GM19455 (cell line): Measurements from ENCODE around the gene THSD4.

Experiments used
- ATAC-seq: cut with Tn5 transposase; IDR thresholded peaks from one replicate; pipeline ENCODE4 v1.9.1; 2021; ENCODE audit not compliant: unreplicated experiment

Gene THSD4

DNA sequence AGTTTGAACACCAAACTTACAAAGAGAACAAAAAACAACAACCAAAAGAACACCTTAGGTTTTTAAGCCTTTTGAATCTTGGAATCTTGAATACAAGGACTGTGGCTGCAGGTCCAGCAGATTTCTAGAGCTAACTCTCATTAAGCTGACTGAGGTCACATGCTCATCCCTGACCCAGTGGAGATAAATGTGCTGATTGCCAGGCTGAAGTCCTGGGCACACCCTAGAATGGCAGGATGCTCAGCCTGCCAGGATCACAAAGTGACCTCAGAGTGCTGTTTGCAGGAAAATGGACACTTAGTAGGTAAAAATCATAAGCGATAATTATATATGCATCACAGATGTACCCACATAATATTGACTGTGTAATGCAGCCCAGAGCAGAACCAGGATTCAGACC lies 449.7 kb downstream of the THSD4 start:
- no peak for ATAC-seq

DNA sequence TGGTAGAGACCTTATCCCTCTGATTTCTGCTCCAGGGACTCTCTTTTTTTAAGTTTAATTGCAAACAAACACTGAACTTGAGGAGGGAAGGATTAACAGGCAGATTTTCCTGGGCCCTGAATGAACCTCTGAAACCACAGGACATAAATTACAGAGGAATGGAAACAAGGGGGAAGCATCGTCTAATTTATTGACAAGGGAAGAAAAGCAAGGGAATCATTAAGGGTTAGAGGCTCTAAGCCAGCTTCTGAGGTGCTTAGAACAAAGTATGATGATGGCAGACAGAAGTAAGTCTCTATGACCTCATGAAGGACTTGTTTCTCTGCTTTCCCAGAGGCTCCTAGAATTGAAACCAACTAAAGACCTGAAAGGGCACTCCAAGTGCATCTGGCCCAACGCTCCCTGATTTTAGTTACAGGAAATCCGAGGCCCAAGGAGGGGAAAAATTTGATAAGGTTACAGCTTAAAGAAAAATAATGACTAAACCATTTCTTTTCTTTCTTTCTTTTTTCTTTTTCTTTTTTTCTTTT lies 450.4 kb downstream of the THSD4 start:
- no peak for ATAC-seq

DNA sequence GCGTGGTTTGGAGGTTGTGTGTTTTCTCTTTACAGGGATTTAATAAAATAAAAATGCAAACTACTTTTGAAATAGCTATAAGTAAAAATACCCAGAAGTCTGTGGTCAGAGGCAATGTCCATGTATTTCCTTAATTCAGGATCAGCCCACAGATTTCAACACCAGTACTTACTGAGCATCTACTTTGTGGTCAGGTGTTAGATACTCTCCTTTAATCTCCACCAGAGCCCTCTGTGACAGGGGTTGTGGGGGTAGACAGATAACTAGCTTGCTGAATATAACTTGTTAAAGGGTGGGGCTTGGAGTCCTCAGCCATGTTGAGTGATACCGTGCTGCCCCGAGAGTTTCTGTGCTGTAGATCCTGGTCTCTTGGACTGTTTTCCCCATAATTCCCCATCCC lies 451.0 kb downstream of the THSD4 start:
- ATAC-seq = no peak

GRCh38 chr15:71567173-71567572 lies 451.9 kb downstream of the THSD4 start:
- no peak for ATAC-seq

DNA sequence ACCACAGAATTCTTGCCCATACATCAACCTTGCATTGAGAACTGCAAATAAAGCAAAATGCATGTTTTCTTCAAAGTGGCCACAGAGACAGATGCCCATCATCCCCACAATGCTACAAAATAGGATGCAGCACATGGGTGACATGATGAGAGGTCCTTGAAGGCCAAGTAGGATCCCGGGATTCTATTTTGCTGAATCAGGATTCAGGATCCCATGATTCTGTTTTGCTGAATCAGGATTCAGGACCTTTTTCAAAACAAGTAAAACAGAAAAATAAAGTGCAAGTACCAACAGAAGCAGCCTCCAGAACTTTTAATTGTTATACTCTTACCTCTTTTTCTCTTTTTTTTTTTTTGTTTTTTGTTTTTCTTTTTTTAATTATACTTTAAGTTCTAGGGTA lies 453.0 kb downstream of the THSD4 start:
- no peak for ATAC-seq

- ATAC-seq = no peak
Observed at GRCh38 chr15:71570736-71571135, 455.5 kb downstream of the THSD4 start.

- no peak for ATAC-seq
Observed at GRCh38 chr15:71571641-71572040, 456.4 kb downstream of the THSD4 start.

DNA sequence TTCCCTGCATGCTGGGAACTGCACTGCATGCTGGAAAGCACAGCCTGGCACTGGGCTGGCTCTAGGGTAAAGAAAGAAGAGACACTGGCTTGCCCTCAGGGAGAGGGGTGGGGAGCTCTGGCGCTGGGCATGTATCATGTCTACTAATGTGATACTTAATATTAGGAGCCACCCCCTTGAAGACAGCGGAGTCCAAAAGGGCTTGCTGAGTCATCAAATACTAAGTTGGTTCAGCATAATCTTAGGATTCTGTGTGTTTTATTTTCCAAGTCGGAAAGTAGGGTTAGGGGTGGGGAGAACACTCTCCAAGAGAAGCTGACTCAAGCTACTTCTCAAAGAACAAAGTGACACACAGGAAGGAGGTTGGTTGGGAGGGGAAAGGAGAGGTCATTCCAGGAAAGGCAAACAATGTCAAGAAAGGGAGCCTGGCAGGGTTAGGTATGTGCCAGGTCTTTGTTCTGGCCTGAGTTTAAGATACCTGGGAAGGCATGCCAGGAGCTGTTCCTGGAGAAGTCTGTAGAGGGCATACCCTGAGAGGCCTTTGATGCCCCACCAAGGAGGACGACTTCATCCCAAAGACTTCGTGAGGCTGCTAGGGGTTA lies 457.3 kb downstream of the THSD4 start:
- ATAC-seq = no peak

GRCh38 chr15:71573599-71573998 lies 458.3 kb downstream of the THSD4 start:
- no peak for ATAC-seq

DNA sequence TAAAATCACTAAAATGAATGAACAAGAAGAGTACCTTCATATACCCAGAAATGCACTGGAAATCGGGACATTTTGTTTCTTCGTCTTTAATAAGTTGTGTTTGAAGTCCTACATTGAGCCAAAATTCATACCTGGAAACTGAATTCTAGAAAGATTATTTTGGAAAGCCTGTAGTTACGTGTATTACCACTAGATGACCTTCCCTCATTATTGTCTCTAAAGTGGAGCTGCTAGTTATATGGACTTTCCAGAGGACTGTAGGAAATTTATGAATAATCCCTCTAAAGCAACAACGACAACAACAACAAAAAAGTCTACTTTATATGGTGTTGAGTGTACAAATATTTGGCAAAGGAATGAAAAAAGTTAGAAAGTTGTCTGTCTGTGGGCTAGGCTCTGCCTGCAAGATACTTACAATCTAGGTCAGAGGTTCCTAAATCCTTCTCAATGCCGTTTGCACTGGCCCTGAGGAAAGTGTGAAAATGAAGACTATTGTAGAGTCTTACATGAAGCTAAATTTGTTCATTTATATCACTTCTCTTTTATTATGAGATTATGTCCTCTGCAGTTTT lies 460.3 kb downstream of the THSD4 start:
- ATAC-seq = no peak

- no peak for ATAC-seq
Observed at GRCh38 chr15:71577071-71577470, 461.8 kb downstream of the THSD4 start.

- no peak for ATAC-seq
Observed at GRCh38 chr15:71581398-71581930, 466.2 kb downstream of the THSD4 start.

DNA sequence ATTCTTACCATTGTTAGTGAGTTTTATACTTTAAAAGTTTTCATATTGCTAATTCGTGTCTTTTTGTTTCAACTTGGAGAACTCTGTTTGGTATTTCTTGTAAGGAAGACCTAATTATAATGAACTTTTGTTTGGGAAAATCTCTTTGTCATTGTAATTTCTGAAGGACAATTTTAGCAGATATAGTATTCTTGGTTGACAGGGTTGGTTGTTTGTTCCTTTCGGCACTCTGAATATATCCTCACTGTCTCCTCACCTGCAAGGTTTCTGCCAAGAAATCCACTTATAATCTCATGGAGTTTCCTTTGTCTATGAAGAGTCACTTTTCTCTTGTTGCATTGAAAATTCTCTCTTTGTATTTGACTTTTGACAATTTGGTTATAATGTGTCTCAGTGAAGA lies 469.9 kb downstream of the THSD4 start:
- ATAC-seq = no peak

GRCh38 chr15:71586463-71586862 lies 471.2 kb downstream of the THSD4 start:
- no peak for ATAC-seq

DNA sequence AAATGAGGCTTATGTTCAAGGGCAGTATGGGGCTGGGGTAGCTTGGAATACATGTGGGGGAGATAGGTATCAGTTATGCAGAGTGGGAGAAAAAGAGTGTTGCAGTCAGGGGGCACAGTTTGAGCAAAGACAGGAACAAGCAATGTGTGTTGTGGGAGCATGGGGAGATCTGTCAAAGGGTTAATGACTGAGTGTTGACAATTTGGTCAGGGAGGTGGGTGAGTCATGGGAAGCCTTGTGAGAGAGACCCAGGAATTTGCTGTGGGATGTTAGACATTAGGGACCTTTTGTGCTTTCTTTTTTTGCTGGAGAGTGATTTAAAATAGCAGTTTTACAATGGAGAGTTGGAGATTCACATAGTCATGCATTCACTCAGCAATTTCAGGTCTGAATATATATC lies 473.5 kb downstream of the THSD4 start:
- no peak for ATAC-seq

GRCh38 chr15:71591057-71591456 lies 475.8 kb downstream of the THSD4 start:
- no peak for ATAC-seq

DNA sequence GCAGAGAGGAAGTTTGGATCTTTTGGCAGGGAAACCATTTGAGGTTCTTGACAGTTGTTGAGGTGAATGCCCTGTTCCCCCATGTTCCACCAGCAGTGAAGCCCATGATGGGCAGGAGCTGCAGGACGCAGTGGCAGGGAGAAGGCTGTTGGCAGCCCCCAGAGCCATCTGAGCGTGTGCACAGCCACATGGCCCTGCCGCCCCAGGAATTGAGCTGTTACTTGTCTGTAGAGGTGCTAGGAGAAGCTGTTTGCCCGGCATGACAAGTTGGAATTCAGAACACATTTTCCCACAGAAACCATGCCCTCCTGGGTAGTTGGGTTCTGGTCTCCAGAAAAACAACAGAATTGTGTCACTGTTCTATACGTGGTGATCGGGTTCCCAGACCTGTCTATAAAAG lies 476.9 kb downstream of the THSD4 start:
- no peak for ATAC-seq

GRCh38 chr15:71595846-71596553 lies 480.7 kb downstream of the THSD4 start:
- no peak for ATAC-seq

DNA sequence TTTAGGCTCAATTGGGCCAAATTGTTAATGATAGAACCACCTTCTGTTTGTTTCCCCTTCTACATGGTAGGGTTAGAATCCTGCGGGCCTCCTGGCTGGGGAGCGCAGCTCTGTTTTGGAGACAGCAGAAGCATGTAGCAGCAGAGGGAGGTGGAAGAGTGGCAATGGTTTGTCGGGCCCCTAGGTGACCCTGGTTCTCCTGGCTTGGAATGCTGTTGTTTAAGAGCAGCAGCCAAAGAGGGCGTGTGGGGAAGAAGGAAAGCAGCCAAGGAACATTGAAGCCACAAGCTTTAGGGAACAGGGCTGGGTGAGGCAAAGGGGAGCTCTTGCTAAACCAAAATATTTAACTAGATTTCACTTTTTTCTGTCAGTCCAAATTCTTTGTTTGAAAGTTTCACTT lies 481.4 kb downstream of the THSD4 start:
- ATAC-seq = no peak

- ATAC-seq = no peak
Observed at GRCh38 chr15:71597126-71597525, 481.9 kb downstream of the THSD4 start.

GRCh38 chr15:71597637-71598036 lies 482.4 kb downstream of the THSD4 start:
- ATAC-seq = no peak

DNA sequence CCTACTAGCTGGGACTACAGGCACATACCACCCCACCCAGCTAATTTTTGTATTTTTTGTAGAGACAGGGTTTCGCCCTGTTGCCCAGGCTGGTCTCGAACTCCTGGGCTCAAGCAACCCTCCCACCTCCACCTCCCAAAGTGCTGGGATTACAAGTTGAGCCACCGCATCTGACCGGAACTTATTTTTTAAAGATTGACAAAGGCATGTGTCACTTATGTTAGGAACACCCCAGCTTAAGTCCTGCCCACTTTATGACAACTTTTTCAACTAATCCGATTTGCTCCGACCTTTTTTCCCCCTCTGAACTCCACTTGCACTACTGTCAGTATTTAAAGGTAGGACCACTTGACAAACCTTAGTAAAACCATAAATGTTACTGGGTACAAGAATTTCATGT lies 483.5 kb downstream of the THSD4 start:
- no peak for ATAC-seq
